Activated CD8-positive, alpha-beta memory T cell treated with anti-CD3 and anti-CD28 coated beads, Interleukin-2, amount 10 ng/mL, durations not matched to agents 7 days and 5 days (primary cell): ENCODE results near the gene PACS1. TPM values are rescaled to one million over a fixed set of nuclear protein-coding genes. Genes with fewer than 3 reads are reported as not detected.
A peak's percentile ranks its signal among the peaks of the same experiment; 100 is the strongest.

Experiments used
- ATAC-seq: fragments of 150-1000 bp; cut with Tn5 transposase; one replicate; pipeline ENCODE4 v1.10.0; 2021; ENCODE audit warnings: moderate library complexity
- CTCF ChIA-PET: fragments of 350-600 bp; sonication (Branson Sonifier 250); formaldehyde crosslinking; loops from one replicate; lab custom pipeline; 2021; ENCODE audit warnings: antibody characterized with exemption; lab: Charles Lee
- DNase-seq: peaks from one replicate; pipeline ENCODE4 v3.0.0-alpha.2; 2020
- H3K27ac Mint-ChIP-seq: one replicate; pipeline ENCODE4 v1.8.0; 2021; ENCODE audit warnings: mild to moderate bottlenecking, mixed read lengths
- H3K27me3 Mint-ChIP-seq: one replicate; pipeline ENCODE4 v1.8.0; 2021; ENCODE audit warnings: mixed read lengths
- H3K36me3 Mint-ChIP-seq: one replicate; pipeline ENCODE4 v1.8.0; 2021; ENCODE audit warnings: mild to moderate bottlenecking, mixed read lengths
- H3K4me1 Mint-ChIP-seq: one replicate; pipeline ENCODE4 v1.8.0; 2021; ENCODE audit warnings: mixed read lengths
- H3K4me3 Mint-ChIP-seq: one replicate; pipeline ENCODE4 v1.8.0; 2021; ENCODE audit warnings: mild to moderate bottlenecking, moderate library complexity, mixed read lengths
- H3K9me3 Mint-ChIP-seq: one replicate; pipeline ENCODE4 v1.8.0; 2022; ENCODE audit warnings: low read depth, mixed read lengths
- total RNA-seq, 2 experiments: library from RNA; stranded (reverse); gene quantifications; one replicate each; pipeline ENCODE4 v1.2.3, GENCODE V29; 2021

The PACS1 gene
- total RNA-seq, 2 experiments from 2014 or later = 96.6 to 104 TPM

- peaks cover 36% of the 10 kb centered on the region for H3K36me3 Mint-ChIP-seq
- H3K27me3 Mint-ChIP-seq = no peaks in the 10 kb centered on the region
- CTCF ChIA-PET = interaction anchor here (1.0 to 8.4 kb wide), 14 partner anchors 8 to 333 kb away, joined by 3 to 93 read pairs (median 6); partner anchors contain the start of gene MUS81
- H3K4me1 Mint-ChIP-seq = peaks cover 35% of the 10 kb centered on the region
- H3K27ac Mint-ChIP-seq = peak overlapping the region; percentile 99
- H3K9me3 Mint-ChIP-seq = no peaks in the 10 kb centered on the region
- DNase-seq (no peak), ATAC-seq (no peak)
- H3K4me3 Mint-ChIP-seq = peak overlapping the region; percentile 89
These were observed 17.4 kb upstream of the PACS1 start for GRCh38 chr11:66052664-66052982.

GRCh38 chr11:66055021-66055420, 15.1 kb upstream of the PACS1 start:
- CTCF ChIA-PET = interaction anchor here (0.9 to 8.4 kb wide), 6 partner anchors 10 to 204 kb away, joined by 3 to 93 read pairs (median 4); no protein-coding TSS in a partner anchor
- peaks cover 55% of the 10 kb centered on the region for H3K36me3 Mint-ChIP-seq
- H3K9me3 Mint-ChIP-seq = no peaks in the 10 kb centered on the region
- no peak overlapping the region for H3K27ac Mint-ChIP-seq
- no peak for DNase-seq
- ATAC-seq = no peak
- no peak overlapping the region for H3K4me3 Mint-ChIP-seq
- peaks cover 31% of the 10 kb centered on the region for H3K4me1 Mint-ChIP-seq
- no peaks in the 10 kb centered on the region for H3K27me3 Mint-ChIP-seq

- peaks cover 25% of the 10 kb centered on the region for H3K4me1 Mint-ChIP-seq
- H3K27ac Mint-ChIP-seq = no peak overlapping the region
- no peaks in the 10 kb centered on the region for H3K9me3 Mint-ChIP-seq
- H3K27me3 Mint-ChIP-seq = no peaks in the 10 kb centered on the region
- ATAC-seq (no peak), DNase-seq (no peak)
- peaks cover 66% of the 10 kb centered on the region for H3K36me3 Mint-ChIP-seq
- no peak overlapping the region for H3K4me3 Mint-ChIP-seq
- CTCF ChIA-PET = interaction anchor here (5.8 to 8.4 kb wide), 2 partner anchors 11 to 12 kb away, joined by 35 to 93 read pairs; no protein-coding TSS in a partner anchor
These were observed 13.6 kb upstream of the PACS1 start for GRCh38 chr11:66056501-66056900.

- no peak for DNase-seq
- H3K4me1 Mint-ChIP-seq = peaks cover 16% of the 10 kb centered on the region
- no peak overlapping the region for H3K27ac Mint-ChIP-seq
- no peaks in the 10 kb centered on the region for H3K9me3 Mint-ChIP-seq
- no peaks in the 10 kb centered on the region for H3K27me3 Mint-ChIP-seq
- H3K4me3 Mint-ChIP-seq = no peak overlapping the region
- CTCF ChIA-PET = interaction anchor here (1.2 to 2.5 kb wide), 4 partner anchors 8 to 200 kb away, joined by 3 to 16 read pairs (median 4); partner anchors contain the start of gene MUS81
- peaks cover 79% of the 10 kb centered on the region for H3K36me3 Mint-ChIP-seq
- no peak for ATAC-seq
These were observed 9.9 kb upstream of the PACS1 start for GRCh38 chr11:66059966-66060680.

- Mint-ChIP-seq H3K9me3 (no peaks in the 10 kb centered on the region), H3K4me1 (peaks cover 18% of the 10 kb centered on the region), H3K4me3 (no peak overlapping the region), H3K27me3 (no peaks in the 10 kb centered on the region), H3K27ac (no peak overlapping the region), H3K36me3 (peaks cover 79% of the 10 kb centered on the region)
- CTCF ChIA-PET = no interaction called here
- DNase-seq (no peak), ATAC-seq (no peak)
These were observed 8.8 kb upstream of the PACS1 start for GRCh38 chr11:66061268-66061667.

- Mint-ChIP-seq H3K27ac (no peak overlapping the region), H3K9me3 (no peaks in the 10 kb centered on the region), H3K27me3 (no peaks in the 10 kb centered on the region), H3K36me3 (peaks cover 79% of the 10 kb centered on the region), H3K4me3 (no peak overlapping the region), H3K4me1 (peaks cover 26% of the 10 kb centered on the region)
- DNase-seq = no peak
- ATAC-seq = no peak
- CTCF ChIA-PET = interaction anchor here (0.9 to 2.0 kb wide), 2 partner anchors 17 to 54 kb away, joined by 4 to 7 read pairs; no protein-coding TSS in a partner anchor
These were observed 7.7 kb upstream of the PACS1 start for GRCh38 chr11:66062408-66062807.

GRCh38 chr11:66063900-66064299, 6.2 kb upstream of the PACS1 start:
- Mint-ChIP-seq H3K9me3 (no peaks in the 10 kb centered on the region), H3K27ac (peak overlapping the region; percentile 10), H3K4me3 (no peak overlapping the region), H3K36me3 (peaks cover 80% of the 10 kb centered on the region), H3K4me1 (peaks cover 38% of the 10 kb centered on the region), H3K27me3 (no peaks in the 10 kb centered on the region)
- DNase-seq = no peak
- CTCF ChIA-PET = interaction anchor here (1.2 to 10.7 kb wide), 4 partner anchors 19 to 71 kb away, joined by 3 to 95 read pairs (median 6); no protein-coding TSS in a partner anchor
- no peak for ATAC-seq

GRCh38 chr11:66064571-66064970, 5.5 kb upstream of the PACS1 start:
- CTCF ChIA-PET = interaction anchor here (1.7 to 10.7 kb wide), 4 partner anchors 11 to 71 kb away, joined by 4 to 95 read pairs (median 50); partner anchors contain the start of gene SF3B2
- no peak overlapping the region for H3K27ac Mint-ChIP-seq
- no peak for ATAC-seq
- peaks cover 45% of the 10 kb centered on the region for H3K4me1 Mint-ChIP-seq
- no peaks in the 10 kb centered on the region for H3K27me3 Mint-ChIP-seq
- no peak overlapping the region for H3K4me3 Mint-ChIP-seq
- DNase-seq = no peak
- H3K9me3 Mint-ChIP-seq = no peaks in the 10 kb centered on the region
- H3K36me3 Mint-ChIP-seq = peaks cover 74% of the 10 kb centered on the region

GRCh38 chr11:66066751-66067150, 3.3 kb upstream of the PACS1 start:
- peaks cover 41% of the 10 kb centered on the region for H3K4me1 Mint-ChIP-seq
- DNase-seq (no peak), ATAC-seq (no peak)
- H3K36me3 Mint-ChIP-seq = peaks cover 60% of the 10 kb centered on the region
- no peaks in the 10 kb centered on the region for H3K27me3 Mint-ChIP-seq
- H3K4me3 Mint-ChIP-seq = no peak overlapping the region
- no peaks in the 10 kb centered on the region for H3K9me3 Mint-ChIP-seq
- CTCF ChIA-PET = interaction anchor here (1.2 to 10.7 kb wide), 8 partner anchors 8 to 155 kb away, joined by 3 to 95 read pairs (median 33); partner anchors contain the start of gene SF3B2
- peak overlapping the region; percentile 63 for H3K27ac Mint-ChIP-seq

- no peaks in the 10 kb centered on the region for H3K27me3 Mint-ChIP-seq
- H3K4me1 Mint-ChIP-seq = peaks cover 48% of the 10 kb centered on the region
- H3K4me3 Mint-ChIP-seq = no peak overlapping the region
- peak overlapping the region; percentile 65 for H3K27ac Mint-ChIP-seq
- H3K36me3 Mint-ChIP-seq = peaks cover 60% of the 10 kb centered on the region
- no peak for ATAC-seq
- DNase-seq = no peak
- H3K9me3 Mint-ChIP-seq = no peaks in the 10 kb centered on the region
- CTCF ChIA-PET = interaction anchor here (0.7 to 10.7 kb wide), 23 partner anchors 9 to 319 kb away, joined by 3 to 95 read pairs (median 5); partner anchors contain the start of genes CCDC85B, MUS81 and SF3B2
These were observed 2.4 kb upstream of the PACS1 start for GRCh38 chr11:66067640-66068039.

GRCh38 chr11:66068154-66068821, 1.8 kb upstream of the PACS1 start:
- Mint-ChIP-seq H3K27me3 (no peaks in the 10 kb centered on the region), H3K4me3 (no peak overlapping the region), H3K4me1 (peaks cover 53% of the 10 kb centered on the region), H3K27ac (peak overlapping the region; percentile 88), H3K9me3 (no peaks in the 10 kb centered on the region), H3K36me3 (peaks cover 58% of the 10 kb centered on the region)
- CTCF ChIA-PET = interaction anchor here (0.5 to 10.7 kb wide), 33 partner anchors 9 to 356 kb away, joined by 3 to 95 read pairs (median 4); partner anchors contain the start of genes BANF1, CCDC85B, EIF1AD and KAT5
- ATAC-seq (peak; percentile 27), DNase-seq (peak; percentile 81)

- Mint-ChIP-seq H3K4me3 (peak overlapping the region; percentile 62), H3K4me1 (peaks cover 50% of the 10 kb centered on the region), H3K27me3 (no peaks in the 10 kb centered on the region), H3K36me3 (peaks cover 53% of the 10 kb centered on the region), H3K27ac (peak overlapping the region; percentile 88), H3K9me3 (no peaks in the 10 kb centered on the region)
- ATAC-seq (peak; percentile 14), DNase-seq (peak; percentile 63)
- CTCF ChIA-PET = interaction anchor here (0.7 to 10.7 kb wide), 25 partner anchors 10 to 357 kb away, joined by 3 to 95 read pairs (median 4); partner anchors contain the start of genes BANF1, EIF1AD, KAT5 and SF3B2
These were observed 953 bp upstream of the PACS1 start for GRCh38 chr11:66068923-66069714.
